Endothelial cell (in vitro differentiated cells): ENCODE results near the gene CAV1. TPM values are rescaled to one million over a fixed set of nuclear protein-coding genes. Genes with fewer than 3 reads are reported as not detected.
A peak's percentile ranks its signal among the peaks of the same experiment; 100 is the strongest.

Source experiments
- DNase-seq: peaks from one replicate; pipeline ENCODE4 v3.0.0; 2021; ENCODE audit warnings: low spot score
- H3K27ac Mint-ChIP-seq: one replicate; pipeline ENCODE4 v1.8.0; 2021; ENCODE audit warnings: mixed read lengths, inconsistent platforms; ENCODE audit not compliant: unreplicated experiment
- H3K27me3 Mint-ChIP-seq: one replicate; pipeline ENCODE4 v1.8.0; 2021; ENCODE audit warnings: mild to moderate bottlenecking, moderate library complexity, mixed read lengths, inconsistent platforms; ENCODE audit not compliant: unreplicated experiment
- H3K36me3 Mint-ChIP-seq: one replicate; pipeline ENCODE4 v1.8.0; 2021; ENCODE audit warnings: mild to moderate bottlenecking, low read depth, mixed read lengths, inconsistent platforms; ENCODE audit not compliant: unreplicated experiment
- H3K4me1 Mint-ChIP-seq: one replicate; pipeline ENCODE4 v1.8.0; 2021; ENCODE audit warnings: mild to moderate bottlenecking, mixed read lengths, inconsistent platforms; ENCODE audit not compliant: unreplicated experiment
- H3K4me3 Mint-ChIP-seq: one replicate; pipeline ENCODE4 v1.8.0; 2021; ENCODE audit warnings: mild to moderate bottlenecking, mixed read lengths, inconsistent platforms; ENCODE audit not compliant: unreplicated experiment
- H3K9me3 Mint-ChIP-seq: one replicate; pipeline ENCODE4 v1.8.0; 2021; ENCODE audit warnings: mixed read lengths, inconsistent platforms; ENCODE audit not compliant: unreplicated experiment
- CTCF ChIP-seq: fragments of 200-600 bp; sonication (generic); IDR thresholded peaks from one replicate; pipeline ENCODE4 v1.5.0; 2021; ENCODE audit warnings: antibody characterized with exemption; ENCODE audit not compliant: unreplicated experiment
- total RNA-seq: library from RNA; stranded (reverse); fragmentation: NEBNext Ultra II Directional; extraction: Animal tissue kit (Norgen Biotek cat#: 25700); gene quantifications from one replicate; pipeline ENCODE4 v1.2.1, GENCODE V29; 2021; ENCODE audit not compliant: unreplicated experiment

CAV1 gene
- total RNA-seq, 1 donor from 2014 or later, result 48.2 TPM

GRCh38 chr7:116512520-116513188 is 12.2 kb upstream of the CAV1 start:
- Mint-ChIP-seq H3K4me1 (peaks cover 16% of the 10 kb centered on the region), H3K27ac (no peak overlapping the region), H3K27me3 (no peaks in the 10 kb centered on the region), H3K4me3 (no peak overlapping the region), H3K9me3 (no peaks in the 10 kb centered on the region), H3K36me3 (no peaks in the 10 kb centered on the region)
- no peak for DNase-seq
- no peak for TF ChIP-seq CTCF

GRCh38 chr7:116515584-116515983 is 9.3 kb upstream of the CAV1 start:
- Mint-ChIP-seq H3K27ac (peak overlapping the region; percentile 24), H3K36me3 (no peaks in the 10 kb centered on the region), H3K4me3 (no peak overlapping the region), H3K27me3 (no peaks in the 10 kb centered on the region), H3K9me3 (no peaks in the 10 kb centered on the region), H3K4me1 (peaks cover 16% of the 10 kb centered on the region)
- DNase-seq, result no peak
- no peak for TF ChIP-seq CTCF

- Mint-ChIP-seq H3K27me3 (no peaks in the 10 kb centered on the region), H3K9me3 (no peaks in the 10 kb centered on the region), H3K27ac (peak overlapping the region; percentile 42), H3K4me3 (no peak overlapping the region), H3K36me3 (no peaks in the 10 kb centered on the region), H3K4me1 (peaks cover 16% of the 10 kb centered on the region)
- no peak for TF ChIP-seq CTCF
- no peak for DNase-seq
Measured at GRCh38 chr7:116516324-116516723, 8.5 kb upstream of the CAV1 start.

- DNase-seq, result no peak
Measured at GRCh38 chr7:116517626-116518025, 7.2 kb upstream of the CAV1 start.

More at GRCh38 chr7:116517626-116518025, 7.2 kb upstream of the CAV1 start:
- H3K36me3 Mint-ChIP-seq, result no peaks in the 10 kb centered on the region
- TF ChIP-seq CTCF, result no peak
- peaks cover 13% of the 10 kb centered on the region for H3K4me1 Mint-ChIP-seq
- no peaks in the 10 kb centered on the region for H3K27me3 Mint-ChIP-seq
- H3K4me3 Mint-ChIP-seq, result no peak overlapping the region
- no peaks in the 10 kb centered on the region for H3K9me3 Mint-ChIP-seq
- H3K27ac Mint-ChIP-seq, result no peak overlapping the region
